Cerebellar cortex (tissue), 1 donor: ENCODE measurements around the gene CHAC1.
A peak's percentile ranks its signal among the peaks of the same experiment; 100 is the strongest.

Experiments used
- DNase-seq: peaks from one replicate; pipeline ENCODE4 v3.0.0-alpha.2; 2015; ENCODE audit warnings: low spot score

Gene CHAC1

GRCh38 chr15:40925495-40925862 is 27.8 kb upstream of the CHAC1 start:
- no peak for DNase-seq

- peak; percentile 33 for DNase-seq
Measured at GRCh38 chr15:40925863-40926658, 27.2 kb upstream of the CHAC1 start.

- DNase-seq, result peak; percentile 35
Measured at GRCh38 chr15:40926659-40927494, 26.4 kb upstream of the CHAC1 start.

GRCh38 chr15:40927495-40927872 is 25.8 kb upstream of the CHAC1 start:
- no peak for DNase-seq

- DNase-seq, result no peak
Measured at GRCh38 chr15:40927873-40928806, 25.1 kb upstream of the CHAC1 start.

GRCh38 chr15:40928821-40929659 is 24.2 kb upstream of the CHAC1 start, which contains the start of gene DLL4:
Gene DLL4, plus strand, starts transcription at chr15:40929340. Its CDS starts 329 bp downstream, at chr15:40929669.
- peak; percentile 68 for DNase-seq

- peak; percentile 36 for DNase-seq
Measured at GRCh38 chr15:40929660-40930429, 23.4 kb upstream of the CHAC1 start.

GRCh38 chr15:40930430-40931299 is 22.6 kb upstream of the CHAC1 start:
- DNase-seq, result peak; percentile 63

GRCh38 chr15:40931300-40932142 is 21.8 kb upstream of the CHAC1 start:
- peak; percentile 56 for DNase-seq

GRCh38 chr15:40932156-40932555 is 21.1 kb upstream of the CHAC1 start:
- DNase-seq, result peak; percentile 29

GRCh38 chr15:40932649-40933516 is 20.4 kb upstream of the CHAC1 start:
- DNase-seq, result no peak

GRCh38 chr15:40933517-40933902 is 19.8 kb upstream of the CHAC1 start:
- no peak for DNase-seq

GRCh38 chr15:40934457-40934856 is 18.8 kb upstream of the CHAC1 start:
- no peak for DNase-seq

GRCh38 chr15:40936234-40936708 is 17.0 kb upstream of the CHAC1 start:
- DNase-seq, result no peak

GRCh38 chr15:40936709-40937666 is 16.3 kb upstream of the CHAC1 start:
- no peak for DNase-seq
